HEK293 (cell line): ENCODE results near the gene ETV1.

Experiments used
- AEBP2 ChIP-seq: fragments of 450-650 bp; formaldehyde crosslinking; IDR thresholded peaks from 2 replicates; pipeline ENCODE4 v1.5.1; 2016; ENCODE audit warnings: missing biosample characterization, missing genetic modification characterization, borderline replicate concordance
- ELK4 ChIP-seq: IDR thresholded peaks from 2 replicates; pipeline ENCODE4 v1.6.1; 2011; ENCODE audit warnings: mild to moderate bottlenecking, low read depth, low read length, borderline replicate concordance
- FEZF1 ChIP-seq: fragments of 450-650 bp; formaldehyde crosslinking; IDR thresholded peaks from 2 replicates; pipeline ENCODE4 v1.5.1; 2016; ENCODE audit warnings: missing biosample characterization, missing genetic modification characterization
- PATZ1 ChIP-seq: fragments of 450-650 bp; formaldehyde crosslinking; IDR thresholded peaks from 2 replicates; pipeline ENCODE4 v1.5.1; 2016; ENCODE audit warnings: missing biosample characterization, missing genetic modification characterization
- PRDM10 ChIP-seq: fragments of 450-650 bp; formaldehyde crosslinking; IDR thresholded peaks from 2 replicates; pipeline ENCODE4 v1.5.1; 2016; ENCODE audit warnings: missing biosample characterization, missing genetic modification characterization
- PRDM6 ChIP-seq: fragments of 450-650 bp; formaldehyde crosslinking; IDR thresholded peaks from 2 replicates; pipeline ENCODE4 v1.5.1; 2017; ENCODE audit warnings: missing biosample characterization, missing genetic modification characterization
- ZFHX2 ChIP-seq: fragments of 450-650 bp; formaldehyde crosslinking; conservative IDR thresholded peaks from 2 replicates; pipeline ENCODE4 v1.5.1; 2016; ENCODE audit warnings: missing biosample characterization, missing genetic modification characterization
- ZFP3 ChIP-seq: fragments of 450-650 bp; formaldehyde crosslinking; IDR thresholded peaks from 2 replicates; pipeline ENCODE4 v1.5.1; 2016; ENCODE audit warnings: low read depth, missing biosample characterization, missing genetic modification characterization
- ZFP37 ChIP-seq: fragments of 450-650 bp; formaldehyde crosslinking; IDR thresholded peaks from 2 replicates; pipeline ENCODE4 v1.5.1; 2016; ENCODE audit warnings: missing biosample characterization, missing genetic modification characterization
- ZNF140 ChIP-seq: fragments of 450-650 bp; formaldehyde crosslinking; IDR thresholded peaks from 2 replicates; pipeline ENCODE4 v1.5.1; 2016; ENCODE audit warnings: missing biosample characterization, missing genetic modification characterization
- ZNF169 ChIP-seq: fragments of 450-650 bp; formaldehyde crosslinking; IDR thresholded peaks from 2 replicates; pipeline ENCODE4 v1.5.1; 2016; ENCODE audit warnings: missing biosample characterization, missing genetic modification characterization
- ZNF211 ChIP-seq: fragments of 450-650 bp; formaldehyde crosslinking; IDR thresholded peaks from 2 replicates; pipeline ENCODE4 v1.5.1; 2016; ENCODE audit warnings: low read depth, missing biosample characterization, missing genetic modification characterization
- ZNF221 ChIP-seq: fragments of 450-650 bp; formaldehyde crosslinking; IDR thresholded peaks from 2 replicates; pipeline ENCODE4 v1.5.1; 2017; ENCODE audit warnings: missing biosample characterization, missing genetic modification characterization, borderline replicate concordance
- ZNF274 ChIP-seq, 2 experiments: fragments of 200-500 bp in 1 of 2; fragments of 450-650 bp in 1 of 2; sonication (Bioruptor generic) in 1 of 2; formaldehyde crosslinking in 1 of 2; IDR thresholded peaks; 2 replicates each; pipeline versions ENCODE4 v1.5.1 to v1.6.1; 2014 to 2016; ENCODE audit warnings: borderline replicate concordance in 1 of 2, inconsistent platforms in 1 of 2, low read length in 1 of 2, missing biosample characterization in 1 of 2, missing genetic modification characterization in 1 of 2
- ZNF391 ChIP-seq: fragments of 450-650 bp; formaldehyde crosslinking; IDR thresholded peaks from 2 replicates; pipeline ENCODE4 v1.5.1; 2016; ENCODE audit warnings: low read depth, missing biosample characterization, missing genetic modification characterization, borderline replicate concordance
- ZNF518A ChIP-seq: fragments of 450-650 bp; formaldehyde crosslinking; conservative IDR thresholded peaks from 2 replicates; pipeline ENCODE4 v1.5.1; 2016; ENCODE audit warnings: low read depth, missing biosample characterization, missing genetic modification characterization
- ZNF571 ChIP-seq: fragments of 450-650 bp; formaldehyde crosslinking; IDR thresholded peaks from 2 replicates; pipeline ENCODE4 v1.5.0; 2017; ENCODE audit warnings: missing biosample characterization, missing genetic modification characterization
- ZNF610 ChIP-seq: fragments of 450-650 bp; formaldehyde crosslinking; IDR thresholded peaks from 2 replicates; pipeline ENCODE4 v1.5.1; 2016; ENCODE audit warnings: missing biosample characterization, missing genetic modification characterization, borderline replicate concordance
- ZNF664 ChIP-seq: fragments of 450-650 bp; formaldehyde crosslinking; IDR thresholded peaks from 2 replicates; pipeline ENCODE4 v1.5.1; 2016; ENCODE audit warnings: missing biosample characterization, missing genetic modification characterization
- ZNF677 ChIP-seq: fragments of 450-650 bp; IDR thresholded peaks from 2 replicates; pipeline ENCODE4 v1.5.0; 2018; ENCODE audit warnings: missing biosample characterization, mild to moderate bottlenecking, missing genetic modification characterization, moderate library complexity
- ZNF768 ChIP-seq: fragments of 450-650 bp; formaldehyde crosslinking; IDR thresholded peaks from 2 replicates; pipeline ENCODE4 v1.5.1; 2018; ENCODE audit warnings: missing biosample characterization, mild to moderate bottlenecking, missing genetic modification characterization
- ZNF843 ChIP-seq: fragments of 450-650 bp; formaldehyde crosslinking; IDR thresholded peaks from 2 replicates; pipeline ENCODE4 v1.5.1; 2016; ENCODE audit warnings: missing biosample characterization, missing genetic modification characterization

Gene ETV1

GRCh38 chr7:13920053-13920697 lies 69.3 kb downstream of the ETV1 start (continued):
- TF ChIP-seq PRDM10 (tag by site-specific recombination) = peak; percentile 92
- TF ChIP-seq ZNF169 (tag by site-specific recombination) = no peak
- no peak for TF ChIP-seq ZNF571 (tag by site-specific recombination)
- peak; percentile 42 for TF ChIP-seq ZFHX2 (tag by site-specific recombination)
- no peak for TF ChIP-seq ZNF211 (tag by site-specific recombination)
- TF ChIP-seq ZNF843 (tag by site-specific recombination) = peak; percentile 96
- TF ChIP-seq ZNF664 (tag by site-specific recombination) = peak; percentile 77
- TF ChIP-seq ZNF391 (tag by site-specific recombination) = peak; percentile 88; the same call in 1 of the 2 replicates
- no peak for TF ChIP-seq ZNF677
- no peak for TF ChIP-seq ZNF221
- TF ChIP-seq AEBP2 (tag by site-specific recombination) = no peak
- TF ChIP-seq PATZ1 (tag by site-specific recombination) = peak; percentile 71; the same call in 1 of the 2 replicates
- peak; percentile 97 for TF ChIP-seq PRDM6 (tag by site-specific recombination)
- TF ChIP-seq ZNF610 (tag by site-specific recombination) = peak; percentile 87
- TF ChIP-seq ZNF768 = no peak
- TF ChIP-seq ZNF518A (tag by site-specific recombination) = peak; percentile 45
- TF ChIP-seq ZFP3 (tag by site-specific recombination) = no peak
- TF ChIP-seq ZFP37 (tag by site-specific recombination) = peak; percentile 74; the same call in 1 of the 2 replicates
- peak; percentile 97 for TF ChIP-seq FEZF1 (tag by site-specific recombination)
- TF ChIP-seq ZNF274 (IDR thresholded peaks at IDR 0.05; ENCODE audit: low read length) = no peak
- no peak for TF ChIP-seq ZNF274 (tag by site-specific recombination; IDR thresholded peaks at IDR 0.05; ENCODE audit: borderline replicate concordance)
- no peak for TF ChIP-seq ELK4
- TF ChIP-seq ZNF140 (tag by site-specific recombination) = no peak
